OCI-LY3 (cell line): Measurements from ENCODE around the gene DESI1.

Experiments used
- H2AFZ ChIP-seq: fragments of 200-600, 300-600 bp; shearing (Covaris generic); 2 replicates; pipeline ENCODE4 v1.6.0; 2014; ENCODE audit warnings: antibody characterized with exemption, low read depth, low read length
- H3K27ac ChIP-seq: fragments of 200-600, 300-600 bp; sonication (generic); 2 replicates; pipeline ENCODE4 v1.5.1; 2014; ENCODE audit warnings: mild to moderate bottlenecking, low read length, moderate library complexity, mixed read lengths
- H3K27me3 ChIP-seq: fragments of 200-600, 300-600 bp; sonication (generic); 2 replicates; pipeline ENCODE4 v1.6.1; 2014; ENCODE audit warnings: low read depth, low read length, mixed read lengths
- H3K36me3 ChIP-seq: fragments of 200-600, 300-600 bp; sonication (generic); replicated peaks from 2 replicates; pipeline ENCODE3; 2014; ENCODE audit warnings: low read depth, low read length, mixed read lengths
- H3K4me1 ChIP-seq: fragments of 300-600, 200-600 bp; sonication (generic); 2 replicates; pipeline ENCODE4 v1.6.1; 2014; ENCODE audit warnings: low read length, mixed read lengths
- H3K4me2 ChIP-seq: fragments of 200-600, 300-600 bp; sonication (generic); 2 replicates; pipeline ENCODE4 v1.6.1; 2014; ENCODE audit warnings: low read length, mixed read lengths
- H3K4me3 ChIP-seq: fragments of 300-600, 200-600 bp; sonication (generic); 2 replicates; pipeline ENCODE4 v1.5.1; 2014; ENCODE audit warnings: antibody characterized with exemption, mild to moderate bottlenecking, low read length, moderate library complexity
- H3K79me2 ChIP-seq: fragments of 300-600, 200-600 bp; shearing (Covaris generic); 2 replicates; pipeline ENCODE4 v1.6.1; 2014; ENCODE audit warnings: mild to moderate bottlenecking, low read length, mixed read lengths
- H3K9ac ChIP-seq: fragments of 300-600, 200-600 bp; shearing (Covaris generic); 2 replicates; pipeline ENCODE4 v1.6.0; 2014; ENCODE audit warnings: mild to moderate bottlenecking, low read length, moderate library complexity
- H3K9me3 ChIP-seq: fragments of 200-600, 300-600 bp; shearing (Covaris generic); 2 replicates; pipeline ENCODE4 v1.6.1; 2014; ENCODE audit warnings: low read length, mixed read lengths; ENCODE audit not compliant: insufficient read depth
- H4K20me1 ChIP-seq: fragments of 200-600, 300-600 bp; sonication (generic); 2 replicates; pipeline ENCODE4 v1.6.1; 2016; ENCODE audit warnings: low read length, mixed read lengths; ENCODE audit not compliant: insufficient read depth
- CTCF ChIP-seq: fragments of 200-600, 300-600 bp; sonication (generic); IDR thresholded peaks from 2 replicates; pipeline ENCODE4 v1.5.1; 2014; ENCODE audit warnings: antibody characterized with exemption, low read length, low read depth
- EZH2phosphoT487 ChIP-seq: fragments of 200-600 bp; shearing (Covaris generic); IDR thresholded peaks from 2 replicates; pipeline ENCODE4 v1.6.1; 2018; ENCODE audit warnings: antibody characterized with exemption, mixed run types, low read depth

The DESI1 gene

GRCh38 chr22:41598891-41599635 is 21.8 kb downstream of the DESI1 start:
- Histone ChIP-seq H3K4me3 (no peak overlapping the region), H3K4me2 (no peak overlapping the region), H3K4me1 (peaks cover 8% of the 10 kb centered on the region), H3K36me3 (peaks cover 40% of the 10 kb centered on the region), H3K9me3 (no peaks in the 10 kb centered on the region), H3K27ac (no peak overlapping the region), H4K20me1 (peaks cover 9% of the 10 kb centered on the region; the same call in 1 of the 2 replicates), H3K9ac (no peak overlapping the region), H3K27me3 (no peaks in the 10 kb centered on the region), H2AFZ (no peak overlapping the region), H3K79me2 (no peaks in the 10 kb centered on the region)
- TF ChIP-seq CTCF (no peak), EZH2phosphoT487 (no peak)

- TF ChIP-seq CTCF (no peak), EZH2phosphoT487 (no peak)
- H3K4me3 ChIP-seq, result no peak overlapping the region
- H3K36me3 ChIP-seq, result peaks cover 37% of the 10 kb centered on the region
- no peak overlapping the region for H3K4me2 ChIP-seq
- H2AFZ ChIP-seq, result no peak overlapping the region
- H4K20me1 ChIP-seq, result peaks cover 6% of the 10 kb centered on the region; the same call in 1 of the 2 replicates
- no peaks in the 10 kb centered on the region for H3K4me1 ChIP-seq
- H3K9ac ChIP-seq, result no peak overlapping the region
- H3K27me3 ChIP-seq, result no peaks in the 10 kb centered on the region
- H3K79me2 ChIP-seq, result no peaks in the 10 kb centered on the region
- no peaks in the 10 kb centered on the region for H3K9me3 ChIP-seq
- H3K27ac ChIP-seq, result no peak overlapping the region
These were observed 22.8 kb downstream of the DESI1 start for GRCh38 chr22:41598081-41598480.

GRCh38 chr22:41597635-41597953 is 23.2 kb downstream of the DESI1 start:
- Histone ChIP-seq H3K79me2 (no peaks in the 10 kb centered on the region), H4K20me1 (peaks cover 1% of the 10 kb centered on the region; the same call in 1 of the 2 replicates), H3K36me3 (peaks cover 32% of the 10 kb centered on the region), H3K27me3 (no peaks in the 10 kb centered on the region), H3K4me1 (no peaks in the 10 kb centered on the region), H3K9ac (no peak overlapping the region), H3K4me3 (no peak overlapping the region), H3K27ac (no peak overlapping the region), H2AFZ (no peak overlapping the region), H3K4me2 (no peak overlapping the region), H3K9me3 (no peaks in the 10 kb centered on the region)
- TF ChIP-seq CTCF (no peak), EZH2phosphoT487 (no peak)

DNA sequence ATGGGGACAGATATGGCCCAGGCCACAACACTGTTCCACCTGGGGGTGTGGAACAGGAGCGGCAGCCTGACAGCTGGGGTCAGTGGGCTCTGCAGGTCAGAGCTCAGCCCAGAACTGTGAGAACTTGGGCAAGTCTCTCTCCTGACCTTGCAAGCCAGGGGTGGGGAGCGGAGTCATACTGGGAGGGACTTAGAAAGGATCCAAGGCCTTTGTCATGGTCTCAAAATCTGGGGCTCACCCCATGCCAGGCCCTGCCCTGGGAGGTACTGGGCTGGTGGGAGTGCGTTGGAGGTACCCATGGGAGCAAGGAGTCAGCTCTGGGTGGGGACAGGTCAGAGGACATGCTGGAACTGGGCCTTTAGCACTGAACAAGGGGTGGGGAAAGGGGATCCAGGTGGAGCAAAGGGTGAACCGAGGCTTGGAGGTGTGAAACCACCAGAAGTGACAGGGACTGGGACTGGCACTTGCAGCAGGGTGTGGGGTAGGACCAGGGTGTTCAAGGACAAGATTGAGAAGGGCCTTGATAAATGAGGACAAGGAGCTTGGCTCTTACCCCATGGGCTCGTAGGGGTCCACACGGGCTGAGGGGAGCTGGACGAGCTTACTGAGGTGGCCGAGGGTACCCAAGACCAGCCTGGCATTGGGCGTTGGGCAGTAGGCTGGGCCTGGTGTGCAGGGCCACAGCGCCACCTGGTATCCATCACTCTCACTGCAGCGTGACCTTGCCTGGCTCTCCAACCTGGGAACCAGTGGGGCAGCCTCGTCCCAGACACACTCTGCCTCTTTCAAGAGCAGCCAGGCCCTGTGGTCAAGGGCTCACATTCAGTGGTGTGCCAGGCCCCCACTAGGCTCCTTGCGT is 23.8 kb downstream of the DESI1 start:
- Histone ChIP-seq H4K20me1 (no peaks in the 10 kb centered on the region), H3K9ac (no peak overlapping the region)

More for the DNA sequence above, 23.8 kb downstream of the DESI1 start:
- Histone ChIP-seq H3K79me2 (no peaks in the 10 kb centered on the region), H3K27ac (no peak overlapping the region), H2AFZ (no peak overlapping the region), H3K9me3 (no peaks in the 10 kb centered on the region), H3K4me2 (no peak overlapping the region), H3K36me3 (peaks cover 26% of the 10 kb centered on the region), H3K27me3 (no peaks in the 10 kb centered on the region), H3K4me1 (no peaks in the 10 kb centered on the region), H3K4me3 (no peak overlapping the region)
- TF ChIP-seq EZH2phosphoT487, result no peak
- TF ChIP-seq CTCF, result peak; percentile 77
